HG03135 (cell line): ENCODE results near the gene FNDC1.

Experiments
- ATAC-seq: cut with Tn5 transposase; IDR thresholded peaks from one replicate; pipeline ENCODE4 v1.9.1; 2021; ENCODE audit warnings: mild to moderate bottlenecking, moderate library complexity; ENCODE audit not compliant: unreplicated experiment

The FNDC1 gene

DNA sequence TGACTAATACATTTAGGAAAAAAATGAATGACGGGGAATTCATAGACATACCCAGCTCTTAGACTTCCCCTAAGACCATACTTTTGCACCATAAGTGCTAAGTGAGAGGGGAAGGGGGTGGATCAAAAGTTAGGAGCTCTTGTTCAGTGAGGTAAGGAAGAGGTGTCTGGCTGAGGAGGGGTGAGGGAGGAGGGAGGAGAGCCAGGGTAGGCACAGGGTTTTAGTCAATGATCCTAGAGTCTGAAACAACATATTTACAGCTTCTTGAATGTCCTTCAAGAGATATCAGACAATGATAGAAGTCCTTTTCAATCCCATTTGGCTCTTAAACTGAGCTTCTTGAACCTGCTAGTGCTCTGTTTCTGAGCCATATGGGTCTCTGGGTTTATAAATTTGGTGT lies 135.4 kb downstream of the FNDC1 start:
- no peak for ATAC-seq

DNA sequence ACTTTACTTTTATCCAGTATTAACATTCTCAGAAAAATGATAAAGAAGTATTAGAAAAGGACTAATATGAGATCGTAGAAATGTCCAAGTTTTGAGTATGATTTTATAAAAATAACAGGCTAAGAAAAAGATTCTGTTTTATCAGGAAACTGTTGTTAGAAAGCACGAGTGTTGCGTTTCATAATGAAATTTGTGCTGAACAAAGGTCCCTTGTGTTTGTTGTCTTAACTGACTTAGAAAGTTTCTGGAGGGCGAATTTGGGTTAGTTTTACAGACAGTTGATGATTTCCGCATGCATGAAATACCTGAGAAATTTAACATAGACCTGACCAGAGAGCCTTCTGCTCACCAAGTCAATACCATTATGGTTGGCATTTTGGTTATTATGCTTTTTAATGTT lies 136.0 kb downstream of the FNDC1 start:
- no peak for ATAC-seq

DNA sequence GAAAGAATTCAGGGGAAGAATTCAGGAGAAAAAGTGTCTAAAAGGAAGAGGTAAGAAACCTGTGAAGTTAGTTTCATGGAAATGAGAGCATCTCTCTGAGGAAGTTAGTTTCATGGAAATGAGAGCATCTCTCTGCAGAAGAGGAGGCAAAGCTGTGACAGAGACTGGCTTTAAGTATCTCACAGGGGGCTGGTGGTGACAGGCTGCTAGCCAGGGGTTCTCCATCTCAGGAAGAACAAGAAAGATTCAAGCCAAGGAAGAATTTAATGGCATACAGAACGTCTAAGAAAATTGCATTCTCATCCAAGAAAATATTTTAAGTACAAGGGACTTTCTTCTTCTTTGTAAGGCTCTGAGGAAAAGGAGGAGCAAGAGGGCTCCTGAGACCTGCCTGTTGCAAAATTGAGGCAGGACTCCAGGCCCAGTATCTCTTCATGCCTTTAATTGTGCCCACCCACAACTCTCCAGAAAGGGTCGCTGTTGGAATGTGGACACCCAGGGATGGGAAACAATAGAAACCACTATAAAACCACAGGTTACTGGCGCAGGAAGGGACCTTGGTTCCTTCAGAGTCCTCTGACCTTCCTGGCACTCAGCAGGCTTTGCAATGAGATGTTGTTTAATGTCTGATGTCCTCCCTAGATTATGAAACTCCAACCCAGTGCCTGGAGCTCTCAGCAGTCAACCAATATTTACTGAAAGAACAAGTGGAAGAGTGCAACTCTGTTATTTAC lies 136.8 kb downstream of the FNDC1 start:
- no peak for ATAC-seq

DNA sequence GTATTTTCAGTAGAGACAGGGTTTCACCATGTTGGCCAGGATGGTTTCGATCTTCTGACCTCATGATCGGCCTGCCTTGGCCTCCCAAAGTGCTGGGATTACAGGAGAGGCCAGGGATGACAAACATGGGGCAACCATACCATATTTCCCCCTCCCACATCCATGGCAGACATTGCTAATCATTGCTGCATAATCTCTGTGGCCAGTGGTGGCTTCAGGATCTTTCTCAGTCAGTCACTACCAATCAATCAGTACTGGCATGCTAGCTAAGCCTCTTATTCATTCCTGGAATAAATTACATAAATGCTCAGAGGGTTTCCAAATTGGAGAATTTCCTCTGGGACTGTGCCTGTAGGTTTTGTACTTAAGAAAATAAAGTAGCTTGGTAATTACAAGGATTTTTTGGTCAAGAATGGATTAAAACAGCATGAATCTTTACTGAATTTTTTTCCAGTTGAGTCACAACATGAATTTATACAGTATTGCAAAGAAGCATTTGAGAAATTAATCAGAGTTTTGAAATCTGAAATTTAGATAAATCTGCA lies 138.1 kb downstream of the FNDC1 start:
- no peak for ATAC-seq

DNA sequence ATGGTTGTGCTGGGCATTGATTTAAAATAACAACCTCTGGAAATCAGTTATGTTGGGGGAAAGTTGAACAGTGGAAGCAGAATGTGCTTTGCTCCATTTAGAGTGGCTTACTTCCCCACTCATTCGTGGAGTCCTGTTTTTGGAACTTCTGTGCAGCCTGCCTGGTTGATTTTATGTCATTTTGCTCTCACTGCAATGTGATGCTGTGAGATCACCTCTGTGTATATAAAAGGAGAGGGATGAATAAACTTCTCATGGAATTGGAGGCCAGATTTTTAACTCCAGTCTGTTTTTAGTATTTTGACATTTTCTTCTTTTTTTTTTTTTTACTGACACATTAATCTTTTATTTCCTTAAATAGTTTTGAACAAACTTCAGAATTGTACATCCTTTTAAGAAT lies 139.0 kb downstream of the FNDC1 start:
- no peak for ATAC-seq

DNA sequence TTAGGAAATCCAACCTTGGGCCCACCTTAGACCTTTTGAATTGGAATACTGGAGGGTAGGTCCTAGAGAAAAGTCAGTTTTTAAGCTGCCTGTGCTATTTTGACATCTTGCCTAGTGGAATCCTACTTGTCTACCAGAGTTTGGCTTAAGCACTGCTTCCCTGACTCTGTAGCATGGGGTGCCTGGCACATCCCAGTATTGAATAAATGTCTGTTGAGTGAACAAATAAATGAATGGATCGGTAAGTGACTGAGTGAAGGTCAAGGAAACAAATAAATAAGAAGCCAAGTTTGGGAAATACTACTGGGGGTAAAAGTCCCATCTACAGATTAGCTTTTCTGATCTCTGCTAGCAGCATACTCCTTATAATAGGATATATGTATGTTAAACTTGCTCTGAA lies 140.5 kb downstream of the FNDC1 start:
- no peak for ATAC-seq

GRCh38 chr6:159311618-159312017 lies 142.4 kb downstream of the FNDC1 start:
- ATAC-seq, result no peak

DNA sequence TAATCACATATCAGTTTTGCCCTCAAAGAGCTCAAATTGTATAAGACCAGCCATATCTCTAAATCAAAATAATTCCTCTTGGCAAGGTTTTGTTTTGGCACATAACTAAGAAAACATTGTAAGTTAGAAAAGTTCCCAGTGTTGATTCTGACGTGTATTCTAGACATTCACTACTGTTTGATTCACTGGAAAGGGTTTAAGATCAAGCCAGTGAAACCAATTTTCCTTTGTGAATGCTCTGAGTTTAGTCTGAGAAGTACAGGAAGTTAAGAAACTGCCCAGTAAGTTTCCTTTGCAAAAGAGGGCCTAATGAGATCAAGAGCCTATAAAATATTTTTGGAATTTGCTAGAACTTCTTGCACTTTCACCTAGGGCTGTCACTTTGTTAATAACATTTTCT lies 143.0 kb downstream of the FNDC1 start:
- ATAC-seq, result no peak

- ATAC-seq, result no peak
Observed at GRCh38 chr6:159313018-159313417, 143.8 kb downstream of the FNDC1 start.

- ATAC-seq, result no peak
Observed at GRCh38 chr6:159315562-159315961, 146.4 kb downstream of the FNDC1 start.

GRCh38 chr6:159317430-159317829 lies 148.2 kb downstream of the FNDC1 start:
- ATAC-seq, result no peak

- ATAC-seq, result no peak
Observed at GRCh38 chr6:159321267-159321666, 152.1 kb downstream of the FNDC1 start.
